HepG2 (cell line): ENCODE data around the gene SLC27A1. TPM values are rescaled to one million over a fixed set of nuclear protein-coding genes. Genes with fewer than 3 reads are reported as not detected.

Source experiments
- ARNT2 ChIP-seq: sonication (generic); formaldehyde crosslinking; IDR thresholded peaks from 2 replicates; pipeline ENCODE4 v1.8.0; 2022; ENCODE audit warnings: mild to moderate bottlenecking, low read depth, missing genetic modification reagents, moderate library complexity
- ASH2L ChIP-seq: fragments of 300-600, 200-600 bp; sonication (generic); IDR thresholded peaks from 2 replicates; pipeline ENCODE4 v1.7.0; 2017; ENCODE audit warnings: low read depth, mild to moderate bottlenecking, moderate library complexity, mixed read lengths, low read length; ENCODE audit not compliant: insufficient read length
- CEBPB ChIP-seq: IDR thresholded peaks from 2 replicates; pipeline ENCODE4 v1.6.1; 2011; ENCODE audit warnings: low read depth, low read length, improper control_type of control experiment, borderline replicate concordance
- CREB1 ChIP-seq, 2 experiments: fragments of 450-650 bp in 1 of 2; IDR thresholded peaks; 2 replicates each; pipeline ENCODE4 v1.6.1; 2016 to 2017; ENCODE audit warnings: control low read depth in 1 of 2, mild to moderate bottlenecking in 1 of 2, missing compliant biosample characterization in 1 of 2, missing genetic modification characterization in 1 of 2
- ETS1 ChIP-seq: sonication (generic); formaldehyde crosslinking; IDR thresholded peaks from 2 replicates; pipeline ENCODE4 v1.4.0; 2020; ENCODE audit warnings: missing genetic modification reagents
- FOXA1 ChIP-seq, 2 experiments: fragments of 450-650 bp in 1 of 2; sonication (generic) in 1 of 2; formaldehyde crosslinking in 1 of 2; IDR thresholded peaks; 2 replicates each; pipeline versions ENCODE4 v1.4.0 to v1.6.1; 2016 to 2020; ENCODE audit warnings: missing genetic modification reagents in 1 of 2
- GATAD2A ChIP-seq: IDR thresholded peaks from 2 replicates; pipeline ENCODE4 v1.6.1; 2016
- KLF13 ChIP-seq: sonication (generic); formaldehyde crosslinking; IDR thresholded peaks from 2 replicates; pipeline ENCODE4 v1.4.0; 2020; ENCODE audit warnings: mild to moderate bottlenecking, missing genetic modification reagents
- PHF5A ChIP-seq: IDR thresholded peaks from one replicate; pipeline ENCODE4 v1.6.1; 2018; ENCODE audit warnings: low read depth, missing genetic modification reagents; ENCODE audit not compliant: unreplicated experiment
- RFXAP ChIP-seq: sonication (generic); formaldehyde crosslinking; IDR thresholded peaks from 2 replicates; pipeline ENCODE4 v1.4.0; 2020; ENCODE audit warnings: missing genetic modification reagents, borderline replicate concordance
- TEAD2 ChIP-seq: sonication (generic); formaldehyde crosslinking; IDR thresholded peaks from 2 replicates; pipeline ENCODE4 v1.9.0; 2021; ENCODE audit warnings: missing genetic modification reagents
- ZHX1 ChIP-seq: sonication (generic); formaldehyde crosslinking; IDR thresholded peaks from 2 replicates; pipeline ENCODE4 v1.8.1; 2022; ENCODE audit warnings: low read depth, mild to moderate bottlenecking, missing genetic modification reagents
- ZKSCAN8 ChIP-seq: IDR thresholded peaks from 2 replicates; pipeline ENCODE4 v1.6.1; 2016; ENCODE audit warnings: borderline replicate concordance, missing genetic modification reagents, missing compliant biosample characterization
- ZNF496 ChIP-seq: sonication (generic); formaldehyde crosslinking; IDR thresholded peaks from 2 replicates; pipeline ENCODE4 v1.8.1; 2023; ENCODE audit warnings: mild to moderate bottlenecking, moderate library complexity, missing genetic modification reagents; ENCODE audit not compliant: insufficient replicate concordance
- ZNF564 ChIP-seq: sonication (generic); formaldehyde crosslinking; IDR thresholded peaks from 2 replicates; pipeline ENCODE4 v1.8.1; 2023; ENCODE audit warnings: mild to moderate bottlenecking, missing genetic modification reagents
- ZNF724P ChIP-seq: sonication (generic); formaldehyde crosslinking; IDR thresholded peaks from 2 replicates; pipeline ENCODE4 v1.8.0; 2022; ENCODE audit warnings: missing genetic modification reagents, borderline replicate concordance
- polyA plus RNA-seq, 8 experiments: library from polyadenylated mRNA; depleted of rRNA in 3 of 8; stranded (reverse) in 7 of 8; unstranded in 1 of 8; fragments of >200 nt; fragmentation: Illumina TruSeq in 4 of 8; extraction: Trizol in 4 of 8; gene quantifications; 2 replicates each; pipeline versions ENCODE4 v1.2.1 to v1.2.3, GENCODE V29; 2011 to 2016; ENCODE audit warnings: low read depth in 4 of 8, missing spikeins in 1 of 8, mixed read lengths in 1 of 8; ENCODE audit not compliant: insufficient read depth in 1 of 8
- total RNA-seq, 5 experiments: library from RNA; depleted of rRNA; stranded (reverse); fragments of >200 nt; fragmentation: Illumina TruSeq; extraction: Trizol; gene quantifications; 2 replicates each; pipeline ENCODE4 v1.2.3, GENCODE V29; 2016; ENCODE audit warnings: low read depth in 1 of 5
- TF ChIP-seq, protein P1 (sequence below): sonication (generic); formaldehyde crosslinking; IDR thresholded peaks from 2 replicates; pipeline ENCODE4 v1.4.0; 2020; ENCODE audit warnings: missing genetic modification reagents, borderline replicate concordance
- TF ChIP-seq, protein P2 (sequence below): sonication (generic); formaldehyde crosslinking; IDR thresholded peaks from 2 replicates; pipeline ENCODE4 v1.5.1; 2020; ENCODE audit warnings: mild to moderate bottlenecking, missing genetic modification reagents, borderline replicate concordance

The SLC27A1 gene
- total and polyA plus RNA-seq, 2 of the 13 experiments (the other 11 are each of a cell fraction or from before 2014, with no cell fraction given): 4.1 to 8.8 TPM

GRCh38 chr19:17488593-17489391 lies 18.5 kb downstream of the SLC27A1 start (continued):
- TF ChIP-seq ZNF724P (no peak), GATAD2A (no peak), CREB1 (IDR thresholded peaks at IDR 0.05) (no peak), CREB1 (CRISPR knock-in tag; IDR thresholded peaks at IDR 0.05) (0 out of 2 replicates have a peak, but pooled peaks have one; percentile 15), KLF13 (CRISPR knock-in tag) (no peak), RFXAP (CRISPR knock-in tag) (0 out of 2 replicates have a peak, but pooled peaks have one; percentile 48), TEAD2 (CRISPR knock-in tag) (no peak), ARNT2 (CRISPR knock-in tag) (0 out of 2 replicates have a peak, but pooled peaks have one; percentile 42), ASH2L (no peak), ZKSCAN8 (CRISPR knock-in tag) (no peak), FOXA1 (IDR thresholded peaks at IDR 0.05) (no peak), FOXA1 (CRISPR knock-in tag; IDR thresholded peaks at IDR 0.05) (no peak), ZNF496 (CRISPR knock-in tag) (no peak), ETS1 (CRISPR knock-in tag) (no peak), PHF5A (CRISPR knock-in tag) (no peak), ZHX1 (CRISPR knock-in tag) (no peak; the same call in 1 of the 2 replicates), ZNF564 (CRISPR knock-in tag) (peak; percentile 97), CEBPB (no peak)
- TF ChIP-seq, protein P1, sequence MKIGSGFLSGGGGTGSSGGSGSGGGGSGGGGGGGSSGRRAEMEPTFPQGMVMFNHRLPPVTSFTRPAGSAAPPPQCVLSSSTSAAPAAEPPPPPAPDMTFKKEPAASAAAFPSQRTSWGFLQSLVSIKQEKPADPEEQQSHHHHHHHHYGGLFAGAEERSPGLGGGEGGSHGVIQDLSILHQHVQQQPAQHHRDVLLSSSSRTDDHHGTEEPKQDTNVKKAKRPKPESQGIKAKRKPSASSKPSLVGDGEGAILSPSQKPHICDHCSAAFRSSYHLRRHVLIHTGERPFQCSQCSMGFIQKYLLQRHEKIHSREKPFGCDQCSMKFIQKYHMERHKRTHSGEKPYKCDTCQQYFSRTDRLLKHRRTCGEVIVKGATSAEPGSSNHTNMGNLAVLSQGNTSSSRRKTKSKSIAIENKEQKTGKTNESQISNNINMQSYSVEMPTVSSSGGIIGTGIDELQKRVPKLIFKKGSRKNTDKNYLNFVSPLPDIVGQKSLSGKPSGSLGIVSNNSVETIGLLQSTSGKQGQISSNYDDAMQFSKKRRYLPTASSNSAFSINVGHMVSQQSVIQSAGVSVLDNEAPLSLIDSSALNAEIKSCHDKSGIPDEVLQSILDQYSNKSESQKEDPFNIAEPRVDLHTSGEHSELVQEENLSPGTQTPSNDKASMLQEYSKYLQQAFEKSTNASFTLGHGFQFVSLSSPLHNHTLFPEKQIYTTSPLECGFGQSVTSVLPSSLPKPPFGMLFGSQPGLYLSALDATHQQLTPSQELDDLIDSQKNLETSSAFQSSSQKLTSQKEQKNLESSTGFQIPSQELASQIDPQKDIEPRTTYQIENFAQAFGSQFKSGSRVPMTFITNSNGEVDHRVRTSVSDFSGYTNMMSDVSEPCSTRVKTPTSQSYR (CRISPR knock-in tag): no peak; the same call in 1 of the 2 replicates
- TF ChIP-seq, protein P2, sequence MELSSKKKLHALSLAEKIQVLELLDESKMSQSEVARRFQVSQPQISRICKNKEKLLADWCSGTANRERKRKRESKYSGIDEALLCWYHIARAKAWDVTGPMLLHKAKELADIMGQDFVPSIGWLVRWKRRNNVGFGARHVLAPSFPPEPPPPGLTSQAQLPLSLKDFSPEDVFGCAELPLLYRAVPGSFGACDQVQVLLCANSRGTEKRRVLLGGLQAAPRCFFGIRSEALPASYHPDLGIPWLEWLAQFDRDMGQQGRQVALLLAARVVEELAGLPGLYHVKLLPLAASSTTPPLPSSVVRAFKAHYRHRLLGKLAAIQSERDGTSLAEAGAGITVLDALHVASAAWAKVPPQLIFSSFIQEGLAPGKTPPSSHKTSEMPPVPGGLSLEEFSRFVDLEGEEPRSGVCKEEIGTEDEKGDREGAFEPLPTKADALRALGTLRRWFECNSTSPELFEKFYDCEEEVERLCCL (CRISPR knock-in tag): no peak
